PC-3 (cell line): Measurements from ENCODE around the gene MPPED1. TPM values are rescaled to one million over a fixed set of nuclear protein-coding genes. Genes with fewer than 3 reads are reported as not detected.

Experiments used
- ATAC-seq: fragments of 200-7000 bp; cut with Tn5 transposase; 2 replicates; pipeline ENCODE4 v1.9.1; 2020; ENCODE audit warnings: mild to moderate bottlenecking, moderate library complexity
- BruUV-seq: library from RNA; stranded (reverse); fragments of 400-500 nt; replicated peaks from 2 replicates; lab custom pipeline; 2021; lab: Mats Ljungman, UMichigan
- CTCF ChIA-PET: fragments of 300-600 bp; sonication (Branson Sonifier 250); formaldehyde crosslinking; loops from one replicate; lab custom pipeline; 2022; ENCODE audit warnings: antibody characterized with exemption; lab: Charles Lee
- POLR2A ChIA-PET: fragments of 300-600 bp; sonication (Branson Sonifier 250); formaldehyde crosslinking; loops from one replicate; lab custom pipeline; 2022; ENCODE audit warnings: antibody characterized with exemption; ENCODE audit not compliant: unreplicated experiment; lab: Charles Lee
- DNase-seq: peaks from one replicate; pipeline ENCODE4 v3.0.0-alpha.2; 2015
- H2AFZ ChIP-seq: fragments of 300-600 bp; sonication (generic); 2 replicates; pipeline ENCODE4 v1.6.0; 2016; ENCODE audit warnings: antibody characterized with exemption, low read length
- H3F3A ChIP-seq: fragments of 300-600 bp; sonication (generic); one replicate; pipeline ENCODE4 v1.6.0; 2017; ENCODE audit warnings: antibody characterized with exemption, low read length, control low read depth, mild to moderate bottlenecking; ENCODE audit not compliant: unreplicated experiment
- H3K27ac ChIP-seq: fragments of 300-600 bp; sonication (generic); 2 replicates; pipeline ENCODE4 v1.5.1; 2016; ENCODE audit warnings: mild to moderate bottlenecking, low read length
- H3K27me3 ChIP-seq: fragments of 300-600 bp; sonication (generic); 2 replicates; pipeline ENCODE4 v1.6.1; 2016; ENCODE audit warnings: low read length, mixed read lengths
- H3K36me3 ChIP-seq: fragments of 300-600 bp; sonication (generic); 2 replicates; pipeline ENCODE4 v1.6.1; 2016; ENCODE audit warnings: low read depth, mixed run types, low read length, mixed read lengths
- H3K4me1 ChIP-seq: fragments of 300-600 bp; sonication (generic); 2 replicates; pipeline ENCODE4 v1.5.1; 2016; ENCODE audit warnings: low read length; ENCODE audit not compliant: insufficient read depth
- H3K4me2 ChIP-seq: fragments of 300-600 bp; sonication (generic); 2 replicates; pipeline ENCODE4 v1.6.0; 2016; ENCODE audit warnings: low read length
- H3K4me3 ChIP-seq: fragments of 300-600 bp; sonication (generic); 2 replicates; pipeline ENCODE4 v1.5.1; 2016; ENCODE audit warnings: mild to moderate bottlenecking, low read length, mixed read lengths
- H3K79me2 ChIP-seq: fragments of 300-600 bp; sonication (generic); 2 replicates; pipeline ENCODE4 v1.6.1; 2017; ENCODE audit warnings: low read length, mixed read lengths
- H3K9ac ChIP-seq: fragments of 300-600 bp; sonication (generic); 2 replicates; pipeline ENCODE4 v1.6.0; 2016; ENCODE audit warnings: mild to moderate bottlenecking, low read length
- H3K9me2 ChIP-seq: fragments of 300-600 bp; sonication (generic); replicated peaks from 2 replicates; pipeline ENCODE4 v1.6.1; 2016; ENCODE audit warnings: mixed run types, low read length, mixed read lengths
- H3K9me3 ChIP-seq: fragments of 300-600 bp; sonication (generic); 2 replicates; pipeline ENCODE4 v1.6.1; 2016; ENCODE audit warnings: low read length, mixed read lengths
- H4K20me1 ChIP-seq: fragments of 300-600 bp; sonication (generic); 2 replicates; pipeline ENCODE4 v1.6.1; 2016; ENCODE audit warnings: low read length, mixed read lengths
- EZH2 ChIP-seq: fragments of 300-600 bp; sonication (generic); IDR thresholded peaks from one replicate; pipeline ENCODE4 v1.6.1; 2017; ENCODE audit warnings: antibody characterized with exemption, mild to moderate bottlenecking, low read length; ENCODE audit not compliant: unreplicated experiment
- EZH2phosphoT487 ChIP-seq: fragments of 300-600 bp; sonication (generic); IDR thresholded peaks from 2 replicates; pipeline ENCODE4 v1.6.1; 2018; ENCODE audit warnings: mild to moderate bottlenecking, antibody characterized with exemption, low read length, borderline replicate concordance
- intact Hi-C: fragments of 100-400 bp; cut with micrococcal nuclease; formaldehyde crosslinking; loops from 2 replicates; pipeline ENCODE4 v1.9.0; 2023
- total RNA-seq: library from RNA; depleted of rRNA; stranded (reverse); fragments of >200 nt; gene quantifications from 2 replicates; pipeline ENCODE4 v1.2.3, GENCODE V29; 2014
- TF ChIP-seq, protein P1 (sequence below): fragments of 300-600 bp; sonication (generic); conservative IDR thresholded peaks from 2 replicates; pipeline ENCODE4 v1.5.1; 2017; ENCODE audit warnings: antibody characterized with exemption, low read depth, mild to moderate bottlenecking, low read length

MPPED1 gene
- total RNA-seq, 1 experiment from 2014 or later: not detected

DNA sequence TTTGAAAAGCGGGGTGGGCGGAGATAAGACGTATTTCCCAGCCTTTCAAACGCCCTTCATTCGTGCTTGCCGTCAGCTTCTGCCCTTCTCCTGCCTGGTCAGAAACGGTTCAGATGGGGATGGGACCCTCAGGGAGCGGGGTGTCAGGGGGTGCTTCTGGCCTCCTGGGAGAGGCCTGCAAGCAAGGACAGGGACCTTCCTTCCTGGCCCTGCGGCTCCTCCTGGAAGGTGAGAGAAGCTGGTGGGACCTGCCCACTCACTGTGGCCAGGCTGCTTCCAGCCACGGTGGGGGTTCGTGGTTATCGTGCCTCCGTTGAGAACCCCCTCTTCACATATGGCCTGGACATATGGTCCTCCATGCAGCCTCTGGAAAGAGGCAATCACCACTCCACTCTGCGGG lies 104.6 kb downstream of the MPPED1 start:
- ChIA-PET POLR2A (no interaction called here), CTCF (no interaction called here)
- Histone ChIP-seq H2AFZ (no peak overlapping the region), H4K20me1 (no peaks in the 10 kb centered on the region), H3K4me3 (no peak overlapping the region), H3K9ac (no peak overlapping the region), H3K4me1 (peaks cover 11% of the 10 kb centered on the region), H3K79me2 (no peaks in the 10 kb centered on the region), H3K9me2 (no peaks in the 10 kb centered on the region), H3K9me3 (no peaks in the 10 kb centered on the region), H3F3A (no peaks in the 10 kb centered on the region), H3K4me2 (no peak overlapping the region), H3K27ac (no peak overlapping the region), H3K27me3 (no peaks in the 10 kb centered on the region), H3K36me3 (no peaks in the 10 kb centered on the region)
- TF ChIP-seq, protein P1, sequence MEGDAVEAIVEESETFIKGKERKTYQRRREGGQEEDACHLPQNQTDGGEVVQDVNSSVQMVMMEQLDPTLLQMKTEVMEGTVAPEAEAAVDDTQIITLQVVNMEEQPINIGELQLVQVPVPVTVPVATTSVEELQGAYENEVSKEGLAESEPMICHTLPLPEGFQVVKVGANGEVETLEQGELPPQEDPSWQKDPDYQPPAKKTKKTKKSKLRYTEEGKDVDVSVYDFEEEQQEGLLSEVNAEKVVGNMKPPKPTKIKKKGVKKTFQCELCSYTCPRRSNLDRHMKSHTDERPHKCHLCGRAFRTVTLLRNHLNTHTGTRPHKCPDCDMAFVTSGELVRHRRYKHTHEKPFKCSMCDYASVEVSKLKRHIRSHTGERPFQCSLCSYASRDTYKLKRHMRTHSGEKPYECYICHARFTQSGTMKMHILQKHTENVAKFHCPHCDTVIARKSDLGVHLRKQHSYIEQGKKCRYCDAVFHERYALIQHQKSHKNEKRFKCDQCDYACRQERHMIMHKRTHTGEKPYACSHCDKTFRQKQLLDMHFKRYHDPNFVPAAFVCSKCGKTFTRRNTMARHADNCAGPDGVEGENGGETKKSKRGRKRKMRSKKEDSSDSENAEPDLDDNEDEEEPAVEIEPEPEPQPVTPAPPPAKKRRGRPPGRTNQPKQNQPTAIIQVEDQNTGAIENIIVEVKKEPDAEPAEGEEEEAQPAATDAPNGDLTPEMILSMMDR: no peak
- no peak for TF ChIP-seq EZH2
- no peak for TF ChIP-seq EZH2phosphoT487
- no peak for DNase-seq
- no peak for ATAC-seq
- intact Hi-C loops: no loop called here
- no TSS peak for BruUV-seq

DNA sequence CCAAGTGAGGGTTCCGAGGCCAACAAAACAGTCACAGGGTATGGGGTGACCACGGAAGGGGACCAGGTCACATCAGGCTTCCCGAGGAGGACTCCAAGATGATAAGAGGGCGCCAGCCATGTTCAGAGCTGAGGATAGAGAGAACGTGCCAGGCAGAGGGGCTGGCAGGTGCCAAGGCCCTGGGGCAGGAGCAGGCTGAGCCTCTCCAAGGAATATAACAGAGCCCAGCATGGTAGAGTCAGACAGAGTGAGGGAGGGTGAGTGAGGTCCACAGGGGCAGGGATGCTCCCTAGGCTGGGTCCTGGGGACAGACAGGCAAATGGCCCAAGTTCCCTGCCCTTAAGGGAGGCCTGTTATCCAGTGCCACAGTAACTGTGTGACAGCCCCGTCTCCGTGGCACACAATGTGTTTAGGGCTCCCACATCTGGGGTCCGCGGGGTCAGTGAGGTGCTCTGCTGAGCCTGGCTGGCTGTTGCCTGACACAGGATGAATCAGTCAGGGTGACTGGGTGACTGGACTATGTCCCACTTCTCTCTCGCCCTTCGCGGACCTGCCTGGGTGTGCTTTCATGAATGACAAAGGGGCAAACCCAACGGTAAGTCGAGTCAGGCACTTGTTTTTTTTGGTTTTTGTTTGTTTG lies 105.3 kb downstream of the MPPED1 start:
- no peak for ATAC-seq
- no peak overlapping the region for H3K4me2 ChIP-seq
- no peak overlapping the region for H3K4me3 ChIP-seq
- H3K36me3 ChIP-seq: no peaks in the 10 kb centered on the region
- H4K20me1 ChIP-seq: no peaks in the 10 kb centered on the region
- BruUV-seq: no TSS peak
- no peaks in the 10 kb centered on the region for H3K9me3 ChIP-seq
- DNase-seq: no peak
- TF ChIP-seq, protein P1: no peak
- TF ChIP-seq EZH2phosphoT487: no peak
- no peak for TF ChIP-seq EZH2
- H3K9me2 ChIP-seq: no peaks in the 10 kb centered on the region
- CTCF ChIA-PET: no interaction called here
- no peak overlapping the region for H3K27ac ChIP-seq
- H3F3A ChIP-seq: no peaks in the 10 kb centered on the region
- H3K4me1 ChIP-seq: peaks cover 13% of the 10 kb centered on the region
- H2AFZ ChIP-seq: no peak overlapping the region
- H3K27me3 ChIP-seq: no peaks in the 10 kb centered on the region
- POLR2A ChIA-PET: no interaction called here
- no peaks in the 10 kb centered on the region for H3K79me2 ChIP-seq
- intact Hi-C loops: no loop called here
- H3K9ac ChIP-seq: no peak overlapping the region

DNA sequence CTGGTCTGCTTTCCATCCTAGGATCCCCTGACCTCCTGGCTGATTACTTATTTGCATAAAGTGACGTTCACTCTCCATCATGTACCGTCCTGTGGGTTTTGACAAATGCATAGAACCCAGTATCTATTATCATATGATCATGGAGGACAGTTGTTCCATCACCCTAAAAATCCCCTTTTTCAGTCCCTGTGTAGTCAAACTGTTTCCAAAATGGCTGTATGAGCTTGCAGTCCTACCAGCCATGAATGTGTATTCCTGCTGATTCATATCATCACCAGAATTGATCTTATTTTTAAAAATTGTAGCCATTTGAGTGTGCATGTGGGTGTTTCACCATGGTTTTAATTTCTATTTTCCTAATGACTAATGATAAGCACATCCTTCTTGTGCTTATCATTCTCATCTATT lies 108.8 kb downstream of the MPPED1 start:
- TF ChIP-seq, protein P1: no peak
- no peak for TF ChIP-seq EZH2phosphoT487
- no peak for TF ChIP-seq EZH2
- POLR2A ChIA-PET: no interaction called here
- no TSS peak for BruUV-seq

More for the DNA sequence above, 108.8 kb downstream of the MPPED1 start:
- Histone ChIP-seq H2AFZ (no peak overlapping the region), H3K27ac (peak overlapping the region; percentile 55), H4K20me1 (no peaks in the 10 kb centered on the region), H3F3A (no peaks in the 10 kb centered on the region), H3K9me3 (no peaks in the 10 kb centered on the region), H3K9me2 (no peaks in the 10 kb centered on the region), H3K27me3 (no peaks in the 10 kb centered on the region), H3K9ac (no peak overlapping the region), H3K79me2 (no peaks in the 10 kb centered on the region), H3K4me1 (peaks cover 16% of the 10 kb centered on the region), H3K36me3 (no peaks in the 10 kb centered on the region), H3K4me3 (no peak overlapping the region), H3K4me2 (no peak overlapping the region)
- DNase-seq (peak; percentile 30), ATAC-seq (peak; percentile 37; the same call in 1 of the 2 replicates)
- CTCF ChIA-PET: no interaction called here
- intact Hi-C loops: no loop called here
